ENCODE measurements around the gene DOK6.

The DOK6 gene

GRCh38 chr18:69880083-69880482, 479.4 kb downstream of the DOK6 start:
- no peak overlapping the region for H3K27ac ChIP-seq (ENCODE audit: low read length)
- H3K27me3 ChIP-seq (ENCODE audit: low read depth, low read length) = no peaks in the 10 kb centered on the region
- peaks cover 33% of the 10 kb centered on the region for H3K4me1 ChIP-seq (ENCODE audit: low read length)
- no peak overlapping the region for H3K9ac ChIP-seq (ENCODE audit: low read length)
- H3K4me3 ChIP-seq (ENCODE audit: low read length) = no peak overlapping the region
- no peaks in the 10 kb centered on the region for H4K20me1 ChIP-seq (ENCODE audit: insufficient read depth, low read length)
- H3K9me3 ChIP-seq (ENCODE audit: insufficient read depth, low read length) = no peaks in the 10 kb centered on the region
- TF ChIP-seq EZH2phosphoT487 (IDR thresholded peaks at IDR 0.05; ENCODE audit: low read depth) = no peak
- H3K4me2 ChIP-seq (ENCODE audit: low read length) = no peak overlapping the region
- no peak overlapping the region for H2AFZ ChIP-seq (ENCODE audit: low read depth, low read length)
- peaks cover 7% of the 10 kb centered on the region for H3K36me3 ChIP-seq (replicated peaks; ENCODE audit: low read depth, low read length)
- H3K79me2 ChIP-seq (ENCODE audit: low read length) = no peaks in the 10 kb centered on the region

DNA sequence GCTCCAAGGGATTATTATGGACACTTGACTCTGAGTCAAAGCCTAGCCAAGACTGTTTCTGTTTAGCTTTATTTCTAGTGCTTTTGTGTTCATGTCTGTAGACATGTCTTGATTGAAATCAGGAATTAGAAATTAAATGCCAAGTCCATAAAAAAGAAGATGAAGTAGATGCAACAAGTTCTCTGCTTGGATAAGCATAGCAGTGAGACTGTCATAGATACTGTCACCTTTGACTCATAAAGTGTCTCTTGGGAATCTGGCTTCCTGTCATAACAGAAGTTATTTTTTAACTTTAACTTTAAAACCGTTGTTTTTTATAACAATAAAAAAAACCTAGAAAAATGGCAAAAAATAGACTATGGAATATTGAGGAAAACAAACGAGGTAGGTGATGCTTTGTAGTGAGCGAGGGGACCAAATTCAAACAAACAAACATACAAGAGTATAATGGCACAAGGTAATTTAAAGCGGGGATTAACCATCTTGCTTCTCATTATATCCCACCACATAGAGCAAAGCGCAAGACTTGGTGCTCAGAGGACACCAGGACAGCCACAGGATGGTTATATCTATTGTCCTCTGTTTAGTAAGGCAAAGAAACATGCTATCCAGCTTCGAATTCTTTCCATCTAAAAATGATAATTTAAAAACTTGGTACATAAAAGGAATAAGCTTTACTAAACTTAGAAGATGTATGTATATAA, 482.4 kb downstream of the DOK6 start:
- no peaks in the 10 kb centered on the region for H4K20me1 ChIP-seq (ENCODE audit: insufficient read depth, low read length)
- no peak overlapping the region for H3K27ac ChIP-seq (ENCODE audit: low read length)
- peaks cover 3% of the 10 kb centered on the region for H3K36me3 ChIP-seq (replicated peaks; ENCODE audit: low read depth, low read length)
- no peak for TF ChIP-seq EZH2phosphoT487 (IDR thresholded peaks at IDR 0.05; ENCODE audit: low read depth)
- TF ChIP-seq, protein P1, sequence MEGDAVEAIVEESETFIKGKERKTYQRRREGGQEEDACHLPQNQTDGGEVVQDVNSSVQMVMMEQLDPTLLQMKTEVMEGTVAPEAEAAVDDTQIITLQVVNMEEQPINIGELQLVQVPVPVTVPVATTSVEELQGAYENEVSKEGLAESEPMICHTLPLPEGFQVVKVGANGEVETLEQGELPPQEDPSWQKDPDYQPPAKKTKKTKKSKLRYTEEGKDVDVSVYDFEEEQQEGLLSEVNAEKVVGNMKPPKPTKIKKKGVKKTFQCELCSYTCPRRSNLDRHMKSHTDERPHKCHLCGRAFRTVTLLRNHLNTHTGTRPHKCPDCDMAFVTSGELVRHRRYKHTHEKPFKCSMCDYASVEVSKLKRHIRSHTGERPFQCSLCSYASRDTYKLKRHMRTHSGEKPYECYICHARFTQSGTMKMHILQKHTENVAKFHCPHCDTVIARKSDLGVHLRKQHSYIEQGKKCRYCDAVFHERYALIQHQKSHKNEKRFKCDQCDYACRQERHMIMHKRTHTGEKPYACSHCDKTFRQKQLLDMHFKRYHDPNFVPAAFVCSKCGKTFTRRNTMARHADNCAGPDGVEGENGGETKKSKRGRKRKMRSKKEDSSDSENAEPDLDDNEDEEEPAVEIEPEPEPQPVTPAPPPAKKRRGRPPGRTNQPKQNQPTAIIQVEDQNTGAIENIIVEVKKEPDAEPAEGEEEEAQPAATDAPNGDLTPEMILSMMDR (IDR thresholded peaks at IDR 0.05; ENCODE audit: low read depth, low read length) = no peak
- H3K9ac ChIP-seq (ENCODE audit: low read length) = peak overlapping the region; percentile 6; the same call in 1 of the 2 replicates
- H3K79me2 ChIP-seq (ENCODE audit: low read length) = no peaks in the 10 kb centered on the region
- H3K4me3 ChIP-seq (ENCODE audit: low read length) = peak overlapping the region; percentile 34
- H3K9me3 ChIP-seq (ENCODE audit: insufficient read depth, low read length) = no peaks in the 10 kb centered on the region
- H3K4me1 ChIP-seq (ENCODE audit: low read length) = peaks cover 54% of the 10 kb centered on the region
- no peak overlapping the region for H2AFZ ChIP-seq (ENCODE audit: low read depth, low read length)
- no peaks in the 10 kb centered on the region for H3K27me3 ChIP-seq (ENCODE audit: low read depth, low read length)
- peak overlapping the region; percentile 70 for H3K4me2 ChIP-seq (ENCODE audit: low read length)

DNA sequence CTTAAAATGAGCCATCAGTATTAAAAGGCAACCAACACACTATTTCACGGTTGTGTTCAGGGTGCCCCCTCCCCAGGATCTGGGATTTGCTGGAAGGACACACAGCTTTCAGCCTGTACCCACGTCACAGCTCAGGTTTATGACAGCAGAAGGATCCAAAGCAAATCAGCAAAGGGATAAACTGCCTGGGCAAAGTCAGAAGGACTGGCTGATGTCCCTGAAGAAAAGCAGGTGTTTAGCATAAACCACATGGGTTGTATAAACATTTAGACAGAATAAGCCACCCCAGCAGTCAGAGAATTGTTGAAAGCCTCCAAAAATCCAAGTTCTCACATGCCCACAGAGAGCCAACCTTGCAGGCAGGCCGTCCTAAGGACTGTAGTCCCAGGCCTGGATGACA, 483.1 kb downstream of the DOK6 start:
- H3K27me3 ChIP-seq (ENCODE audit: low read depth, low read length) = no peaks in the 10 kb centered on the region
- H3K27ac ChIP-seq (ENCODE audit: low read length) = no peak overlapping the region
- no peak overlapping the region for H2AFZ ChIP-seq (ENCODE audit: low read depth, low read length)
- no peaks in the 10 kb centered on the region for H3K79me2 ChIP-seq (ENCODE audit: low read length)
- H3K4me3 ChIP-seq (ENCODE audit: low read length) = no peak overlapping the region
- no peaks in the 10 kb centered on the region for H4K20me1 ChIP-seq (ENCODE audit: insufficient read depth, low read length)
- H3K4me2 ChIP-seq (ENCODE audit: low read length) = peak overlapping the region; percentile 70; the same call in 1 of the 2 replicates
- no peaks in the 10 kb centered on the region for H3K9me3 ChIP-seq (ENCODE audit: insufficient read depth, low read length)
- H3K4me1 ChIP-seq (ENCODE audit: low read length) = peaks cover 50% of the 10 kb centered on the region
- TF ChIP-seq EZH2phosphoT487 (IDR thresholded peaks at IDR 0.05; ENCODE audit: low read depth) = no peak
- TF ChIP-seq, protein P1 (IDR thresholded peaks at IDR 0.05; ENCODE audit: low read depth, low read length) = no peak
- no peak overlapping the region for H3K9ac ChIP-seq (ENCODE audit: low read length)
- no peaks in the 10 kb centered on the region for H3K36me3 ChIP-seq (replicated peaks; ENCODE audit: low read depth, low read length)

GRCh38 chr18:69885355-69885754, 484.7 kb downstream of the DOK6 start:
- H3K27me3 ChIP-seq (ENCODE audit: low read depth, low read length) = no peaks in the 10 kb centered on the region
- peak overlapping the region; percentile 72 for H3K4me3 ChIP-seq (ENCODE audit: low read length)
- TF ChIP-seq, protein P1 (IDR thresholded peaks at IDR 0.05; ENCODE audit: low read depth, low read length) = no peak
- TF ChIP-seq EZH2phosphoT487 (IDR thresholded peaks at IDR 0.05; ENCODE audit: low read depth) = no peak
- H3K9ac ChIP-seq (ENCODE audit: low read length) = peak overlapping the region; percentile 54
- peaks cover 50% of the 10 kb centered on the region for H3K4me1 ChIP-seq (ENCODE audit: low read length)
- H3K4me2 ChIP-seq (ENCODE audit: low read length) = peak overlapping the region; percentile 85
- no peaks in the 10 kb centered on the region for H3K9me3 ChIP-seq (ENCODE audit: insufficient read depth, low read length)
- H3K79me2 ChIP-seq (ENCODE audit: low read length) = no peaks in the 10 kb centered on the region
- H3K27ac ChIP-seq (ENCODE audit: low read length) = peak overlapping the region; percentile 71
- H4K20me1 ChIP-seq (ENCODE audit: insufficient read depth, low read length) = no peaks in the 10 kb centered on the region
- H3K36me3 ChIP-seq (replicated peaks; ENCODE audit: low read depth, low read length) = no peaks in the 10 kb centered on the region
- peak overlapping the region; percentile 49 for H2AFZ ChIP-seq (ENCODE audit: low read depth, low read length)

Data from OCI-LY3 (cell line).